ACC112 (cell line): ENCODE results near the gene IKZF5.

Experiments
- H2AFZ ChIP-seq: fragments of 200-600 bp; sonication (generic); one replicate; pipeline ENCODE4 v1.6.0; 2017; ENCODE audit warnings: antibody characterized with exemption, low read length; ENCODE audit not compliant: unreplicated experiment
- H3K27ac ChIP-seq: fragments of 200-600 bp; sonication (generic); 2 replicates; pipeline ENCODE4 v1.5.1; 2014; ENCODE audit warnings: low read depth, mild to moderate bottlenecking, antibody characterized with exemption, low read length, moderate library complexity
- H3K27me3 ChIP-seq: fragments of 200-600 bp; sonication (generic); 2 replicates; pipeline ENCODE4 v1.6.1; 2014; ENCODE audit warnings: mild to moderate bottlenecking, antibody characterized with exemption, low read length, moderate library complexity, mixed read lengths; ENCODE audit not compliant: insufficient read depth
- H3K36me3 ChIP-seq: fragments of 200-600 bp; sonication (generic); 2 replicates; pipeline ENCODE4 v1.6.1; 2016; ENCODE audit warnings: mild to moderate bottlenecking, antibody characterized with exemption, low read length, moderate library complexity, mixed read lengths; ENCODE audit not compliant: insufficient read depth
- H3K4me1 ChIP-seq: fragments of 200-600 bp; sonication (generic); one replicate; pipeline ENCODE4 v1.6.1; 2016; ENCODE audit warnings: low read length, mixed read lengths; ENCODE audit not compliant: insufficient read depth, unreplicated experiment, control insufficient read depth
- H3K4me3 ChIP-seq: fragments of 200-600 bp; sonication (generic); 2 replicates; pipeline ENCODE4 v1.5.1; 2014; ENCODE audit warnings: mild to moderate bottlenecking, low read depth, low read length
- H3K79me2 ChIP-seq: fragments of 200-600 bp; sonication (generic); one replicate; pipeline ENCODE4 v1.6.0; 2016; ENCODE audit warnings: low read length; ENCODE audit not compliant: control insufficient read depth, unreplicated experiment, insufficient read depth

The IKZF5 gene

DNA sequence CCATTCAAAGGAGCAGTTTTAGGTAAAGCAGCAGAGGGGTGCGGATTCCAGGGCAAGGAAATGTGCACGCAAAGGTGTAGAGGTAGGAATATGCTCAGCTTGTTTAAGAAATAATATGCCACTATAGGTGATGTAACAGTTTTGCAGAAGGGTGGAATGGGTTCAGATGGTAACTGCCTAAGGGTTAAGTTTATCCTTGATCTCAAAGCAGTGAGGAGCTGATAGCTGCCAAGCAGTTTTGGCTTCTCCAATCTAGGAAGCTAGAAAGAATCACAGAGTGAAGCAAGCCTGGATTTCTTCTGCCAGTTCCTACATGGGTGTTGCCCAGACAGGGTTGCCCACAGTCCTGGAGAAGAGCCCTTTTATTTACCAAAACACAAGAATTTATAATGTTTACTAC lies 6.2 kb upstream of the IKZF5 start:
- Histone ChIP-seq H3K27ac (no peak overlapping the region), H3K79me2 (no peaks in the 10 kb centered on the region), H3K4me3 (no peak overlapping the region), H3K27me3 (no peaks in the 10 kb centered on the region), H3K36me3 (no peaks in the 10 kb centered on the region), H3K4me1 (no peaks in the 10 kb centered on the region), H2AFZ (no peak overlapping the region)

DNA sequence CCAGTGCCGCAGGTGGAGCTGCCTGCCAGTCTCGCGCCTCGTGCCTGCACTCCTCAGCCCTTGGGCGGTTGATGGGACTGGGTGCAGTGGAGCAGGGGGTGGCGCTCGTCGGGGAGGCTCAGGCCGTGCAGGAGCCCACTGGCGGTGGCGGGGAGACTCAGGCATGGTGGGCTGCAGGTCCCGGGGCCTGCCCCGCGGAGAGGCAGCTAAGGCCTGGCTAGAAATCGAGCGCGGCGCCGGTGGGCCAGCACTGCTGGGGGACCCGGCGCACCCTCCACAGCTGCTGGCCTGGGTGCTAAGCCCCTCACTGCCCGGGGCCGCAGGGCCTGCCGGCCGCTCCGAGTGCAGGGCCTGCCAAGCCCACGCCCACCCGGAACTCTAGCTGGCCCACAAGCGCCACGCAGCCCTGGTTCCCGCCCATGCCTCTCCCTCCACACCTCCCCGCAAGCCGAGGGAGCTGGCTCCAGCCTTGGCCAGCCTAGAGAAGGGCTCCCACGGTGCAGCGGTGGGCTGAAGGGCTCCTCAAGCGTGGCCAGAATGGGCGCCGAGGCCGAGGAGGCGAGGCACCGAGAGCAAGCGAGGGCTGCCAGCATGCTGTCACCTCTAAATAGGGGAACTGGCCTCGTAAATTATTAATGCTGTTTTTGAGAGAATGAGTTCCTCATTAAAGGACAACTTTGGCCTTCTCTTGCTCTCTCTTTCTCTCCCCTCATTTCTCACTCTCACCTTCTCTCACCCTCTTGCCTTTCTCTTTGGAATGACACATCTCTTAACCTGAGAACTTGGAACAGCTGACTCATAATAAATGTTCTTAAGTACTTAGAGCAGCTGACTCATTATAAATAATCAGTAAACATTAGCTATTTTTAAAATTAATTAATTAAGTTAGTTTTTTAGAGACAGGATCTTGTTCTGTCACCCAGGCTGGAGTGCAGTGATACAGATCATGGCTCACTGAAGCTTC lies 5.1 kb upstream of the IKZF5 start:
- no peaks in the 10 kb centered on the region for H3K36me3 ChIP-seq

DNA sequence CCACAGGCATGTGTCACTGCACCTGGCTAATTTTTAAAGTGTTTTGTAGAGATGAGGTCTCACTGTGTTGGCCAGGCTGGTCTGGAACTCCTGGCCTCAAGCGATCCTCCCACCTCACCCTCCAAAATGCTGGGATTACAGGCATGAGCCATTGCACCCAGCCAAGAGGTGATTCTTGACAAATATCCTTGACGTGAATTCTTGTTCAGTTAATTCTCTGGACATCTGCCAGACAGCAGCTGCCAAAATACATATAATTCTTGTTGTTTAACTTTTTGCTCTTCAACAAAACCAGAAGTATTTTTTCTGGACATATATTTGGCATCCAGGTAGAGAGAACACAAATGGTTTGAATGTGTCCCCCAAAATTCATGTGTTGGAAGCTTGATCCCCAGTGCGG lies 3.4 kb upstream of the IKZF5 start:
- Histone ChIP-seq H3K27me3 (no peaks in the 10 kb centered on the region), H3K4me1 (peaks cover 2% of the 10 kb centered on the region), H3K36me3 (no peaks in the 10 kb centered on the region), H3K27ac (no peak overlapping the region), H3K79me2 (peaks cover 15% of the 10 kb centered on the region), H2AFZ (no peak overlapping the region), H3K4me3 (no peak overlapping the region)

More for the DNA sequence above, 5.1 kb upstream of the IKZF5 start:
- H3K27me3 ChIP-seq = no peaks in the 10 kb centered on the region
- no peaks in the 10 kb centered on the region for H3K4me1 ChIP-seq
- H2AFZ ChIP-seq = no peak overlapping the region
- H3K27ac ChIP-seq = no peak overlapping the region
- no peaks in the 10 kb centered on the region for H3K79me2 ChIP-seq
- no peak overlapping the region for H3K4me3 ChIP-seq

DNA sequence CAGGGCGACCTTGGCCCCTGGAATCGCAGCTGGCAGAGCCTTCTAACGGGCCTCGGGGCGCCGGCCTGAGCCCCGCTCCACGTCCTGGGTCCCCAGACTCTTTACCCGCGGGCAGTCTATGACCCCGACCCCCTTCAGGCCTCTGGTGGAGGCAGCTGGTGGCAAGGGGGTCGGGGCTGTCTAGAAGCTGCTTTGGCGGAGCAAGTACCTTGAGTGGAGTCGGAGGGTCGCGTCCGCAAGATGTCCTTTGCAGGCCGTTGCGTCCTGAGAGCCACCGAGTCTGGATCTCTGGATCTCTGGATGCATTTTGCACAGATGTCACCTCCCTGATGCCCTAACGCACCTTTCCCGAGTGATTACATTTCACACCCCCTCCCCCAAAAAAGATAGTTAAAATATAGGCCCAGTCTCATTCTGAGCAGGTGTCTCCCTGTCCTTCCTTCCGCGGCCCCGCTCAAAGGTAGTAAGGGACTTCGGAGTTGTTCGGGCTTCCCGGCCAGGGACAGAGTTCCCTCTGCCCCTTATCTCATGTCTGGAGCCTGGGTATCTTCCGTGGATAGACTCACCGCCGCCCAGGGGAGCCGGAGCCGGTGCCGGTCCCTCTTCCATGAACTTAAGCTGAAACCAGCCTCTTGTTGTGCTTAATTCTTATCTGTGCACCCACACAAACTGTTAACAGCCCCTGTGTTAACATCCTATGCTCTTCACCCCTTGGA lies 668 bp upstream of the IKZF5 start:
- H3K4me1 ChIP-seq = peaks cover 4% of the 10 kb centered on the region
- peaks cover 41% of the 10 kb centered on the region for H3K79me2 ChIP-seq
- H3K27me3 ChIP-seq = no peaks in the 10 kb centered on the region
- H3K27ac ChIP-seq = no peak overlapping the region
- no peaks in the 10 kb centered on the region for H3K36me3 ChIP-seq
- H2AFZ ChIP-seq = peak overlapping the region; percentile 96
- peak overlapping the region; percentile 83 for H3K4me3 ChIP-seq

DNA sequence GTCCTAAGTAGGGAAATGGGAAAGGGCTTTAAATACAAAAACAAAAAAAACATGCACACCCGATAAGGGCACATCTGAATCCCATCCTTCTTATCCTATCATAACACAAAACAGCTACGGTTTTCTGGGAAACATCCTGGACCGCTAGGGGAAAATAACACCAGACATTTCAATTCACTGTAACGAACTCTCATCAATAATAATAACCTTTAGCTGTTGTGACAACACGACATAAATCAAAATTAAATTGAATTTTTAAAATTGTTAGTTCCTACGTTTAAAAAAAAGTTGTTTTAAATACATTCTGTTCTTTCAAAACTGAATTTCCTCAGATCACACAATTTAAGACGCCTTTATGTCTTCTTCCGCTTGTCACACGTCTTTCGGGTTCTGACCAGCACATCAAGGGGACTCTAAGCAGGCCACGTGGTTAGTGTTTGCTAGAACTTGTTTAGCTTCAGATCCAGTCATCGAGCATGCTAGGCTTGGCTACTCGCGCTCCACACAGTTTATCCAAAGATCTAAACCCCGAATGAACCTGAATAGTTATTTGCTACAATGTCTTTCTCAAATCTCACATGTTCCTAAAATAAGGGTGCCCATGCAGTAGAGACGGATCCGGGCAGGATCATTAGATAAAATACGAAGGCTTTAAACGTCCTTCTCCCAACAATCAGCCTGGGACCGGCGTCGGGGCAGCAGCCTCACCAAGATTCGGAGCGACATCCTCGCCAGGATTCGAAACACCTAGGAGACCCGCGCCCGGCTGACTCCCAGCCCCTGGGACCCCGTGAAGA lies 839 bp downstream of the IKZF5 start:
- Histone ChIP-seq H3K79me2 (peaks cover 51% of the 10 kb centered on the region), H2AFZ (peak overlapping the region; percentile 58)

DNA sequence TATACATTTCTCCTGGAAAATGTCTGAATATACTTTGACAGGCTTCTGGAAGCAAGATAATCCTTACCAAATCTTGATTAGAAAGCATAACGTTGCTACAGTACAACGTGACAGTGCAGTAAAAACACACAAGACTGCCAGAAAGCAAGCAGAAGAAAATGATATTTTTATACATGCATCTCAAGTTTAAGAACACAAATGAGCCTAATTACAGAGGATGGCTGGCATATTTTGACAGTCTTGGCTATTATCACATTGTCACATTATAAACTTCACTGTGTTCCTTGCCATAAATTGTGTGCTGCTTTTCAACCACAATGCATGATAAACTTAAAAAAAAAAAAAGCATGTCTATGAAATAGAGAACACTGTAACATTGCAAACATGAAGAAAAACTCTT lies 4.3 kb downstream of the IKZF5 start:
- Histone ChIP-seq H3K4me3 (no peak overlapping the region), H3K27me3 (no peaks in the 10 kb centered on the region), H3K79me2 (peaks cover 56% of the 10 kb centered on the region), H3K36me3 (peaks cover 5% of the 10 kb centered on the region; the same call in 1 of the 2 replicates), H3K4me1 (peaks cover 4% of the 10 kb centered on the region), H3K27ac (no peak overlapping the region), H2AFZ (no peak overlapping the region)

More for the DNA sequence above, 839 bp downstream of the IKZF5 start:
- H3K4me1 ChIP-seq = peaks cover 4% of the 10 kb centered on the region
- peak overlapping the region; percentile 83 for H3K4me3 ChIP-seq
- no peaks in the 10 kb centered on the region for H3K27me3 ChIP-seq
- H3K27ac ChIP-seq = no peak overlapping the region
- H3K36me3 ChIP-seq = no peaks in the 10 kb centered on the region

DNA sequence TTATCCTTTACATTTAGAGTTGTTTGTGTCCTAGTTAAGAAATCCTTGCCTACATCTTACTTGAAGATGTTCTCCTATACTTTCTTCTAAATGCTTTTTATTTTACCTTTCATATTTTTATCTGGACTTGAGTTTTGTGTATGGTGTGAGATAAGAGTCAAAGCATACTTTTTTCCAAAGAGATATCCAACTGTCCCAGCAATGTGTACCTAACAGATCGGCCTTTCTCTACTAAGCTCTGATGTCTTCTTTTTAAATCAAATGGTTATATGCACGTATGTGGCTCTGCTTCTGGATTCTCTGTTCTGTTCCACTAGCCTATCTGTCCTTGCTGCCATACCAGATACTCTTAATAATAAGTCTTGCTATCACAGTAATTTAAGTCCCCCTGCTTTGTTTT lies 7.2 kb downstream of the IKZF5 start:
- Histone ChIP-seq H3K79me2 (peaks cover 41% of the 10 kb centered on the region), H3K4me3 (no peak overlapping the region), H2AFZ (no peak overlapping the region), H3K36me3 (peaks cover 10% of the 10 kb centered on the region; the same call in 1 of the 2 replicates), H3K27me3 (no peaks in the 10 kb centered on the region), H3K4me1 (no peaks in the 10 kb centered on the region), H3K27ac (no peak overlapping the region)

DNA sequence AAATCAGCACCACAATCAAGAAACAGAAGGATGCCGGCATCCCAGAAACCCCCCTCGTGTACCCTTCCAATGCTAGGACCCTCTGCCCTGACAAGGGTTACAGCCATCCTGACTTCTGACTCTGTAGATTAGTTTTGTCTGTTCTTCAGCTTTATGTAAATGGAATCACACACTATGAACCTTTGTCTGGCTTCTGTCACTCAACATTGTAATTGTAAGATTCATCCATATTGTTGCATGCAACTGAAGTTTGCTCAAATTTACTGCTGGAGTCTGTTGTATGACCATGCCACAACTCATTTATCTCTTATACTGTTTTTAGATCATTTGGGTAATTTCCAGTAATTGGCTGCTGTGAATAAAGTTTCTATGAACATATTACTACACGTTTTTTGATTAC lies 8.4 kb downstream of the IKZF5 start:
- peaks cover 10% of the 10 kb centered on the region; the same call in 1 of the 2 replicates for H3K36me3 ChIP-seq
- no peaks in the 10 kb centered on the region for H3K4me1 ChIP-seq
- no peak overlapping the region for H2AFZ ChIP-seq
- H3K79me2 ChIP-seq = peaks cover 29% of the 10 kb centered on the region
- no peak overlapping the region for H3K4me3 ChIP-seq
- no peaks in the 10 kb centered on the region for H3K27me3 ChIP-seq
- no peak overlapping the region for H3K27ac ChIP-seq

DNA sequence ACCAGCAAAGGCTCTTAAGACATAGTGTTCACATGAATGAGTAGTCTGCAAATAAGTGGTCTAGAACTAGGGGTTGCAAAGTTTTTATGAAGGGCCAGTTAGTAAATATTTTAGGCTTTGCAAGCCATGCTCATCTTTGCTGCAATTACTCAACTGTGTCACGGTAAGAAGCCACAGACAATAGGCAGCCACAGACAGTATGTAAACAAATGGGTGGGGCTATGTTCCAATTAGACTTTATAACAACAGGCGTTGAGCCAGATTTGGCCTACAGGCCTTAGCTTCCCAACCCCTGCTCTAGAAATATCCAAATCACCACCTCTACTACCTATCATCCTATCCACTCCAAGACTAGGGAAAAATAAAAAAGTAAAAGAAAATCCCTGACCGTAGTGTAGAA lies 9.2 kb downstream of the IKZF5 start:
- H3K27me3 ChIP-seq = no peaks in the 10 kb centered on the region
- no peak overlapping the region for H3K4me3 ChIP-seq
- peaks cover 10% of the 10 kb centered on the region for H3K36me3 ChIP-seq
- H2AFZ ChIP-seq = no peak overlapping the region
- H3K4me1 ChIP-seq = no peaks in the 10 kb centered on the region
- no peak overlapping the region for H3K27ac ChIP-seq
- peaks cover 22% of the 10 kb centered on the region for H3K79me2 ChIP-seq

DNA sequence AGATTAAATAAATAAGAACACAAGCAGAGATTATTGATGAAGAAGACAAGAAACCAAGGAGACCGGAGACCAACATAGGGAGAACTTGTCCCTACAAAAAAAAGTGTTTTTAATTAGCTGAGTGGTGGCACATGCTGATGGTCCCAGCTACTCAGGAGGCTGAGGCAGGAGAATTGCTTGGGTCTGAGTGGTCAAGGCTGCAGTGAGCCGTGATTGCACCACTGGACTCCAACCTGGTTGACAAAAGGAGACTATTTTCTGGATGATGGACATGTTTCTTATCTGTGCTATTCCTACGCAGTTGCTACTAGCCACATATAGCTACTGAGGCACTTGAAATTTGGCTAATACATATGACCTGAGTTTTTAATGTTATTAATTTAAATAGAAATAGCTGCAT lies 9.7 kb downstream of the IKZF5 start:
- Histone ChIP-seq H3K27ac (no peak overlapping the region), H3K36me3 (peaks cover 10% of the 10 kb centered on the region), H2AFZ (no peak overlapping the region), H3K4me3 (no peak overlapping the region), H3K27me3 (no peaks in the 10 kb centered on the region), H3K79me2 (peaks cover 18% of the 10 kb centered on the region), H3K4me1 (no peaks in the 10 kb centered on the region)
